H9 (cell line): ENCODE data around the gene FAM76A. TPM values are rescaled to one million over a fixed set of nuclear protein-coding genes. Genes with fewer than 3 reads are reported as not detected.

Experiments used
- DNase-seq: peaks from one replicate; pipeline ENCODE4 v3.0.0-alpha.2; 2017
- H2AFZ ChIP-seq: one replicate; pipeline ENCODE4 v1.6.1; 2013; ENCODE audit warnings: mild to moderate bottlenecking, low read length, control low read depth, moderate library complexity
- H2AK5ac ChIP-seq: 2 replicates; pipeline ENCODE4 v1.6.1; 2013; ENCODE audit warnings: low read length, control low read depth, mixed read lengths; ENCODE audit not compliant: insufficient read length
- H2BK120ac ChIP-seq: one replicate; pipeline ENCODE4 v1.6.1; 2013; ENCODE audit warnings: low read depth, mild to moderate bottlenecking, low read length, control low read depth, inconsistent platforms; ENCODE audit not compliant: poor library complexity, severe bottlenecking
- H2BK12ac ChIP-seq: 2 replicates; pipeline ENCODE4 v1.6.1; 2013; ENCODE audit warnings: low read length, control low read depth, mixed read lengths, low read depth; ENCODE audit not compliant: insufficient read length
- H2BK15ac ChIP-seq: 2 replicates; pipeline ENCODE4 v1.6.1; 2013; ENCODE audit warnings: low read depth, low read length, control low read depth
- H2BK20ac ChIP-seq: one replicate; pipeline ENCODE4 v1.6.1; 2013; ENCODE audit warnings: low read depth, mild to moderate bottlenecking, low read length, control low read depth, inconsistent platforms; ENCODE audit not compliant: poor library complexity, severe bottlenecking
- H2BK5ac ChIP-seq: 2 replicates; pipeline ENCODE4 v1.6.1; 2013; ENCODE audit warnings: low read length, control low read depth, mixed read lengths; ENCODE audit not compliant: insufficient read length
- H3K14ac ChIP-seq: 2 replicates; pipeline ENCODE4 v1.6.1; 2013; ENCODE audit warnings: low read length, control low read depth; ENCODE audit not compliant: insufficient read depth
- H3K18ac ChIP-seq: 2 replicates; pipeline ENCODE4 v1.6.1; 2013; ENCODE audit warnings: low read depth, mild to moderate bottlenecking, mixed read lengths, low read length, control low read depth; ENCODE audit not compliant: insufficient read length
- H3K23ac ChIP-seq: 2 replicates; pipeline ENCODE4 v1.6.1; 2013; ENCODE audit warnings: low read length, control low read depth, mixed read lengths, low read depth; ENCODE audit not compliant: insufficient read length
- H3K23me2 ChIP-seq: 2 replicates; pipeline ENCODE4 v1.6.1; 2013; ENCODE audit warnings: low read depth, mild to moderate bottlenecking, mixed read lengths, low read length, control low read depth; ENCODE audit not compliant: insufficient read length, poor library complexity, severe bottlenecking
- H3K27ac ChIP-seq: 2 replicates; pipeline ENCODE4 v1.5.1; 2013; ENCODE audit warnings: low read length, control low read depth, mixed read lengths, low read depth; ENCODE audit not compliant: insufficient read length
- H3K27me3 ChIP-seq: 2 replicates; pipeline ENCODE4 v1.6.1; 2013; ENCODE audit warnings: low read length, control low read depth, inconsistent platforms; ENCODE audit not compliant: insufficient read depth
- H3K4ac ChIP-seq: 2 replicates; pipeline ENCODE4 v1.6.1; 2013; ENCODE audit warnings: low read depth, mild to moderate bottlenecking, control low read depth, inconsistent platforms, low read length, moderate library complexity
- H3K4me1 ChIP-seq: 2 replicates; pipeline ENCODE4 v1.6.1; 2013; ENCODE audit warnings: low read length, control low read depth, inconsistent platforms; ENCODE audit not compliant: insufficient read depth
- H3K4me2 ChIP-seq: 2 replicates; pipeline ENCODE4 v1.6.1; 2013; ENCODE audit warnings: low read length, control low read depth, mixed read lengths; ENCODE audit not compliant: insufficient read length, insufficient read depth
- H3K56ac ChIP-seq: 2 replicates; pipeline ENCODE4 v1.6.1; 2013; ENCODE audit warnings: low read depth, mild to moderate bottlenecking, mixed read lengths, low read length, control low read depth; ENCODE audit not compliant: insufficient read length
- H3K79me1 ChIP-seq: 2 replicates; pipeline ENCODE4 v1.6.1; 2013; ENCODE audit warnings: low read depth, mild to moderate bottlenecking, moderate library complexity, low read length, control low read depth, inconsistent platforms; ENCODE audit not compliant: insufficient read depth, poor library complexity, severe bottlenecking
- H3K79me2 ChIP-seq: 2 replicates; pipeline ENCODE4 v1.6.1; 2013; ENCODE audit warnings: low read length, control low read depth, inconsistent platforms; ENCODE audit not compliant: insufficient read depth
- H3K9ac ChIP-seq: 2 replicates; pipeline ENCODE4 v1.6.1; 2013; ENCODE audit warnings: low read length, control low read depth, mixed read lengths; ENCODE audit not compliant: insufficient read length; ENCODE audit errors: extremely low read depth
- H3K9me3 ChIP-seq: one replicate; pipeline ENCODE4 v1.6.1; 2013; ENCODE audit warnings: low read depth, low read length, inconsistent platforms; ENCODE audit not compliant: control insufficient read depth
- H3T11ph ChIP-seq: one replicate; pipeline ENCODE4 v1.6.1; 2013; ENCODE audit warnings: mild to moderate bottlenecking, low read length, control low read depth, inconsistent platforms
- H4K20me1 ChIP-seq: one replicate; pipeline ENCODE4 v1.6.1; 2013; ENCODE audit not compliant: control insufficient read depth, insufficient read length, insufficient read depth
- H4K5ac ChIP-seq: 2 replicates; pipeline ENCODE4 v1.6.1; 2013; ENCODE audit warnings: low read depth, mild to moderate bottlenecking, mixed read lengths, low read length, control low read depth; ENCODE audit not compliant: insufficient read length
- H4K8ac ChIP-seq: replicated peaks from 2 replicates; pipeline ENCODE4 v1.6.1; 2013; ENCODE audit warnings: low read length, control low read depth, mixed read lengths, low read depth; ENCODE audit not compliant: insufficient read length
- H4K91ac ChIP-seq: 2 replicates; pipeline ENCODE4 v1.6.1; 2013; ENCODE audit warnings: low read depth, mild to moderate bottlenecking, moderate library complexity, mixed read lengths, low read length, control low read depth; ENCODE audit not compliant: insufficient read length
- H3K27ac Mint-ChIP-seq, 3 experiments: 2 replicates in 2 of 3; 3 replicates in 1 of 3; pipeline ENCODE4 v1.8.0; 2020 to 2021; ENCODE audit warnings: mixed read lengths in 3 of 3, mild to moderate bottlenecking in 1 of 3, moderate library complexity in 1 of 3
- H3K27me3 Mint-ChIP-seq: 2 replicates; pipeline ENCODE4 v1.8.0; 2021; ENCODE audit warnings: low read depth, mild to moderate bottlenecking, moderate library complexity, mixed read lengths
- H3K36me3 Mint-ChIP-seq, 3 experiments: 2 replicates in 2 of 3; 3 replicates in 1 of 3; pipeline ENCODE4 v1.8.0; 2020 to 2021; ENCODE audit warnings: low read depth in 3 of 3, mixed read lengths in 3 of 3; ENCODE audit not compliant: insufficient read depth in 1 of 3
- H3K4me1 Mint-ChIP-seq, 2 experiments: 2 replicates each; pipeline ENCODE4 v1.8.0; 2020; ENCODE audit warnings: mixed read lengths in 2 of 2
- H3K4me3 Mint-ChIP-seq, 2 experiments: 2 replicates in 1 of 2; 3 replicates in 1 of 2; pipeline ENCODE4 v1.8.0; 2020 to 2021; ENCODE audit warnings: mild to moderate bottlenecking in 2 of 2, mixed read lengths in 2 of 2, moderate library complexity in 1 of 2
- H3K9me3 Mint-ChIP-seq, 2 experiments: 2 replicates in 1 of 2; 3 replicates in 1 of 2; pipeline ENCODE4 v1.8.0; 2020; ENCODE audit warnings: mild to moderate bottlenecking in 2 of 2, mixed read lengths in 2 of 2, moderate library complexity in 1 of 2
- CTCF ChIP-seq: fragments of 200-600 bp; sonication (generic); conservative IDR thresholded peaks from 3 replicates; pipeline ENCODE4 v1.8.0; 2021; ENCODE audit warnings: antibody characterized with exemption, mild to moderate bottlenecking
- WGBS: extraction: QIAGEN DNeasy Blood & Tissue Kit; methylation state at CpG from one replicate; pipeline ENCODE4 v1.1.7; 2013; ENCODE audit warnings: missing lambda C conversion rate, low lambda C conversion rate, mixed read lengths; ENCODE audit not compliant: insufficient read length; ENCODE audit errors: extremely low coverage; 5-methylcytosine and 5-hydroxymethylcytosine counted together
- total RNA-seq: library from RNA; stranded (reverse); gene quantifications from 2 replicates; pipeline ENCODE4 v1.2.1, GENCODE V29; 2021

The FAM76A gene
- total RNA-seq, 1 experiment from 2014 or later = 10.6 TPM

GRCh38 chr1:27676410-27676809 is 49.4 kb upstream of the FAM76A start:
- Histone ChIP-seq H3K79me1 (no peaks in the 10 kb centered on the region), H2BK12ac (no peak overlapping the region), H3K79me2 (no peaks in the 10 kb centered on the region), H3K9ac (no peak overlapping the region), H3K4me1 (no peaks in the 10 kb centered on the region; the same call in 1 of the 2 replicates), H2BK15ac (no peak overlapping the region), H2AK5ac (no peak overlapping the region), H4K20me1 (no peaks in the 10 kb centered on the region), H3K56ac (no peak overlapping the region), H3K23ac (no peak overlapping the region), H2BK5ac (no peak overlapping the region), H2BK20ac (no peak overlapping the region), H3K4me2 (no peak overlapping the region), H3K23me2 (peaks cover 10% of the 10 kb centered on the region), H3T11ph (no peak overlapping the region), H3K4ac (no peak overlapping the region), H2BK120ac (no peak overlapping the region), H4K8ac (no peak overlapping the region), H4K91ac (no peak overlapping the region), H2AFZ (no peak overlapping the region), H3K27me3 (no peaks in the 10 kb centered on the region; the same call in 1 of the 2 replicates), H3K18ac (no peak overlapping the region), H4K5ac (no peak overlapping the region), H3K27ac (no peak overlapping the region), H3K14ac (no peak overlapping the region), H3K9me3 (no peaks in the 10 kb centered on the region)
- peaks cover 5% of the 10 kb centered on the region for H3K27me3 Mint-ChIP-seq
- no peak for TF ChIP-seq CTCF
- peaks cover 28 to 30% of the 10 kb centered on the region in 2 experiments for H3K9me3 Mint-ChIP-seq
- no CpG with 5 or more reads among the region's 1 CpG for WGBS
- H3K4me1 Mint-ChIP-seq = peaks cover 9 to 13% of the 10 kb centered on the region in 2 experiments
- H3K4me3 Mint-ChIP-seq = no peak overlapping the region
- no peak for DNase-seq
- H3K27ac Mint-ChIP-seq = no peak overlapping the region
- H3K36me3 Mint-ChIP-seq = peaks cover 5 to 13% (median 13%) of the 10 kb centered on the region in 3 experiments; a peak in 6 of 7 replicates
